ENCODE data around the gene DMRTB1. TPM values are rescaled to one million over a fixed set of nuclear protein-coding genes. Genes with fewer than 3 reads are reported as not detected.

The DMRTB1 gene
- polyA plus RNA-seq, 1 donor from 2014 or later: not detected

- no peaks in the 10 kb centered on the region for H3K27me3 ChIP-seq (ENCODE audit: insufficient read depth, low read depth, low read length)
- TF ChIP-seq RAD21 (conservative IDR thresholded peaks at IDR 0.05): no peak
- TF ChIP-seq TAF1 (IDR thresholded peaks at IDR 0.05; ENCODE audit: low read depth): no peak
- TF ChIP-seq CTCF (IDR thresholded peaks at IDR 0.05; ENCODE audit: poor library complexity, severe bottlenecking): no peak
- no peak for TF ChIP-seq EP300 (conservative IDR thresholded peaks at IDR 0.05; ENCODE audit: poor library complexity, severe bottlenecking)
- TF ChIP-seq MXI1 (conservative IDR thresholded peaks at IDR 0.05; ENCODE audit: poor library complexity, severe bottlenecking): no peak
- no peak for TF ChIP-seq SMC3 (conservative IDR thresholded peaks at IDR 0.05; ENCODE audit: poor library complexity)
- no peak for TF ChIP-seq POLR2AphosphoS5 (IDR thresholded peaks at IDR 0.05)
- no peak for TF ChIP-seq REST (IDR thresholded peaks at IDR 0.05; ENCODE audit: borderline replicate concordance)
- no peak for TF ChIP-seq EZH2 (IDR thresholded peaks at IDR 0.05; ENCODE audit: borderline replicate concordance, insufficient read depth, low read length, poor library complexity, severe bottlenecking)
- H3K9me2 ChIP-seq (ENCODE audit: insufficient read depth, low read length): no peaks in the 10 kb centered on the region
- no peaks in the 10 kb centered on the region for H3K9me3 ChIP-seq (ENCODE audit: low read length)
- no peak overlapping the region for H2AFZ ChIP-seq (ENCODE audit: low read depth, low read length)
- no peaks in the 10 kb centered on the region for H4K20me1 ChIP-seq (ENCODE audit: insufficient read depth)
- no peak overlapping the region for H3K4me3 ChIP-seq (ENCODE audit: low read length)
- H3K79me2 ChIP-seq (replicated peaks; ENCODE audit: insufficient read depth, low read length): no peaks in the 10 kb centered on the region
- H3F3A ChIP-seq (ENCODE audit: insufficient read depth, low read length, poor library complexity, severe bottlenecking): no peaks in the 10 kb centered on the region
- H3K27ac ChIP-seq (ENCODE audit: low read length): no peak overlapping the region
- H3K9ac ChIP-seq (ENCODE audit: low read length): no peak overlapping the region
- no peaks in the 10 kb centered on the region for H3K36me3 ChIP-seq (ENCODE audit: insufficient read depth, low read length)
- H3K4me2 ChIP-seq (ENCODE audit: low read length): no peak overlapping the region
These were observed 11.4 kb downstream of the DMRTB1 start for GRCh38 chr1:53470584-53470983.

- H2AFZ ChIP-seq (ENCODE audit: low read depth, low read length): no peak overlapping the region
These were observed 11.8 kb downstream of the DMRTB1 start for GRCh38 chr1:53471000-53471399.

More at GRCh38 chr1:53471000-53471399, 11.8 kb downstream of the DMRTB1 start:
- Histone ChIP-seq H3K9me3 (ENCODE audit: low read length) (no peaks in the 10 kb centered on the region), H3K4me2 (ENCODE audit: low read length) (no peak overlapping the region), H3K79me2 (replicated peaks; ENCODE audit: insufficient read depth, low read length) (no peaks in the 10 kb centered on the region), H3F3A (ENCODE audit: insufficient read depth, low read length, poor library complexity, severe bottlenecking) (no peaks in the 10 kb centered on the region), H3K27me3 (ENCODE audit: insufficient read depth, low read depth, low read length) (no peaks in the 10 kb centered on the region), H3K9ac (ENCODE audit: low read length) (no peak overlapping the region), H3K9me2 (ENCODE audit: insufficient read depth, low read length) (no peaks in the 10 kb centered on the region), H3K27ac (ENCODE audit: low read length) (no peak overlapping the region), H3K4me3 (ENCODE audit: low read length) (no peak overlapping the region), H3K36me3 (ENCODE audit: insufficient read depth, low read length) (no peaks in the 10 kb centered on the region), H4K20me1 (ENCODE audit: insufficient read depth) (no peaks in the 10 kb centered on the region)
- TF ChIP-seq REST (IDR thresholded peaks at IDR 0.05; ENCODE audit: borderline replicate concordance) (no peak), EZH2 (IDR thresholded peaks at IDR 0.05; ENCODE audit: borderline replicate concordance, insufficient read depth, low read length, poor library complexity, severe bottlenecking) (no peak), POLR2AphosphoS5 (IDR thresholded peaks at IDR 0.05) (no peak), RAD21 (conservative IDR thresholded peaks at IDR 0.05) (no peak), CTCF (IDR thresholded peaks at IDR 0.05; ENCODE audit: poor library complexity, severe bottlenecking) (no peak), EP300 (conservative IDR thresholded peaks at IDR 0.05; ENCODE audit: poor library complexity, severe bottlenecking) (no peak), MXI1 (conservative IDR thresholded peaks at IDR 0.05; ENCODE audit: poor library complexity, severe bottlenecking) (no peak), SMC3 (conservative IDR thresholded peaks at IDR 0.05; ENCODE audit: poor library complexity) (no peak), TAF1 (IDR thresholded peaks at IDR 0.05; ENCODE audit: low read depth) (no peak)
